ENCODE results near the gene RASSF8.

GRCh38 chr12:25962932-25963525 is 4.5 kb downstream of the RASSF8 start:
- TF ChIP-seq TOX (CRISPR knock-in tag; IDR thresholded peaks at IDR 0.05; ENCODE audit: borderline replicate concordance): no peak
- TF ChIP-seq ZFP30 (CRISPR knock-in tag; IDR thresholded peaks at IDR 0.05): no peak
- no peak for TF ChIP-seq PATZ1 (CRISPR knock-in tag; IDR thresholded peaks at IDR 0.05; ENCODE audit: borderline replicate concordance)
- no peak for TF ChIP-seq CREB5 (CRISPR knock-in tag; IDR thresholded peaks at IDR 0.05; ENCODE audit: low read depth)
- TF ChIP-seq GLIS3 (CRISPR knock-in tag; IDR thresholded peaks at IDR 0.05): no peak
- no peak for TF ChIP-seq POU6F1 (CRISPR knock-in tag; IDR thresholded peaks at IDR 0.05; ENCODE audit: borderline replicate concordance, low read depth)
- no peak for TF ChIP-seq ZNF70 (CRISPR knock-in tag; IDR thresholded peaks at IDR 0.05)
- TF ChIP-seq BACH2 (CRISPR knock-in tag; IDR thresholded peaks at IDR 0.05; ENCODE audit: borderline replicate concordance): no peak
- TF ChIP-seq ZFP3 (CRISPR knock-in tag; IDR thresholded peaks at IDR 0.05): no peak
- no peak for TF ChIP-seq TSHZ2 (CRISPR knock-in tag; IDR thresholded peaks at IDR 0.05)

Measured in SK-N-SH treated with all-trans-retinoic acid at 6 μM for 48 hours (cell line).